GM10266 (cell line): ENCODE results near the gene ARL4C.

ENCODE experiments used
- DNase-seq: peaks from one replicate; pipeline ENCODE4 v3.0.0; 2012; ENCODE audit errors: extremely low spot score
- CTCF ChIP-seq: IDR thresholded peaks from 2 replicates; pipeline ENCODE4 v1.5.1; 2012; ENCODE audit warnings: mild to moderate bottlenecking, low read depth; ENCODE audit not compliant: control insufficient read depth, insufficient read depth; ENCODE audit errors: missing control alignments

Gene ARL4C

GRCh38 chr2:234446404-234447076, 50.3 kb downstream of the ARL4C start:
- peak; percentile 62 for DNase-seq
- no peak for TF ChIP-seq CTCF

- TF ChIP-seq CTCF = no peak
- peak; percentile 24 for DNase-seq
These were observed 52.0 kb downstream of the ARL4C start for GRCh38 chr2:234444893-234445292.

GRCh38 chr2:234444242-234444730, 52.6 kb downstream of the ARL4C start:
- DNase-seq = no peak
- TF ChIP-seq CTCF = no peak
